ENCODE measurements around the gene MMP28.

GRCh38 chr17:35752945-35753764 is 42.3 kb downstream of the MMP28 start, which contains the start of gene GAS2L2:
- TF ChIP-seq, protein P1, sequence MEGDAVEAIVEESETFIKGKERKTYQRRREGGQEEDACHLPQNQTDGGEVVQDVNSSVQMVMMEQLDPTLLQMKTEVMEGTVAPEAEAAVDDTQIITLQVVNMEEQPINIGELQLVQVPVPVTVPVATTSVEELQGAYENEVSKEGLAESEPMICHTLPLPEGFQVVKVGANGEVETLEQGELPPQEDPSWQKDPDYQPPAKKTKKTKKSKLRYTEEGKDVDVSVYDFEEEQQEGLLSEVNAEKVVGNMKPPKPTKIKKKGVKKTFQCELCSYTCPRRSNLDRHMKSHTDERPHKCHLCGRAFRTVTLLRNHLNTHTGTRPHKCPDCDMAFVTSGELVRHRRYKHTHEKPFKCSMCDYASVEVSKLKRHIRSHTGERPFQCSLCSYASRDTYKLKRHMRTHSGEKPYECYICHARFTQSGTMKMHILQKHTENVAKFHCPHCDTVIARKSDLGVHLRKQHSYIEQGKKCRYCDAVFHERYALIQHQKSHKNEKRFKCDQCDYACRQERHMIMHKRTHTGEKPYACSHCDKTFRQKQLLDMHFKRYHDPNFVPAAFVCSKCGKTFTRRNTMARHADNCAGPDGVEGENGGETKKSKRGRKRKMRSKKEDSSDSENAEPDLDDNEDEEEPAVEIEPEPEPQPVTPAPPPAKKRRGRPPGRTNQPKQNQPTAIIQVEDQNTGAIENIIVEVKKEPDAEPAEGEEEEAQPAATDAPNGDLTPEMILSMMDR (conservative IDR thresholded peaks at IDR 0.05 in 1 of 2, IDR thresholded peaks at IDR 0.05 in 1 of 2; ENCODE audit: low read depth in 1 of 2, low read length in 2 of 2) = no peak
- no peak for TF ChIP-seq EZH2 (IDR thresholded peaks at IDR 0.05; ENCODE audit: low read length, missing control alignments)
